ELF-1 (cell line): ENCODE measurements around the gene FAM20C.

Experiments
- DNase-seq: peaks from one replicate; pipeline ENCODE4 v3.0.0-alpha.2; 2016; ENCODE audit warnings: low read depth, low spot score

FAM20C gene

GRCh38 chr7:226281-226895 lies 34.0 kb downstream of the FAM20C start:
- no peak for DNase-seq

DNA sequence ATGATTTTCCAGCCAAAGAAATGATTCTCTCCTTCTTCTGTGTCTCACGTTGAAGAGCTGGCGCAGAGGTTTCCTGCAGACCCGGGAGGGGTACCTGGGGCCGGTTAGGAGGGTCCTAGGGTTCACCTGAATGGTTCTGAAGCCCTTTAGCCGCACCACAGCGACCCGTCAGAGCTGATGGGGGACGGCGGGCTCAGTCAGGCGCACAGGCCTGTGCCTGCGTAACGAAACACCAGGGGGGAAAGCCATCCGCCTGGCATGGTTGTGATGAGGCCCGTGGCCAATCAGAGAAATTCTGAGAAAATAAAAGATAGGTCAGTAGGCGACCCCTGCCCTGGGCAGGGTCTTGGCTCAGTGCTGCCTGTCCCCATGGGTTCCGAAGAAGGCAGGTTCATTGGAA lies 35.6 kb downstream of the FAM20C start:
- no peak for DNase-seq

- no peak for DNase-seq
These were observed 36.2 kb downstream of the FAM20C start for GRCh38 chr7:228610-229009.

- DNase-seq = no peak
These were observed 37.0 kb downstream of the FAM20C start for GRCh38 chr7:229184-229964.

- DNase-seq = no peak
These were observed 37.9 kb downstream of the FAM20C start for GRCh38 chr7:230274-230673.

DNA sequence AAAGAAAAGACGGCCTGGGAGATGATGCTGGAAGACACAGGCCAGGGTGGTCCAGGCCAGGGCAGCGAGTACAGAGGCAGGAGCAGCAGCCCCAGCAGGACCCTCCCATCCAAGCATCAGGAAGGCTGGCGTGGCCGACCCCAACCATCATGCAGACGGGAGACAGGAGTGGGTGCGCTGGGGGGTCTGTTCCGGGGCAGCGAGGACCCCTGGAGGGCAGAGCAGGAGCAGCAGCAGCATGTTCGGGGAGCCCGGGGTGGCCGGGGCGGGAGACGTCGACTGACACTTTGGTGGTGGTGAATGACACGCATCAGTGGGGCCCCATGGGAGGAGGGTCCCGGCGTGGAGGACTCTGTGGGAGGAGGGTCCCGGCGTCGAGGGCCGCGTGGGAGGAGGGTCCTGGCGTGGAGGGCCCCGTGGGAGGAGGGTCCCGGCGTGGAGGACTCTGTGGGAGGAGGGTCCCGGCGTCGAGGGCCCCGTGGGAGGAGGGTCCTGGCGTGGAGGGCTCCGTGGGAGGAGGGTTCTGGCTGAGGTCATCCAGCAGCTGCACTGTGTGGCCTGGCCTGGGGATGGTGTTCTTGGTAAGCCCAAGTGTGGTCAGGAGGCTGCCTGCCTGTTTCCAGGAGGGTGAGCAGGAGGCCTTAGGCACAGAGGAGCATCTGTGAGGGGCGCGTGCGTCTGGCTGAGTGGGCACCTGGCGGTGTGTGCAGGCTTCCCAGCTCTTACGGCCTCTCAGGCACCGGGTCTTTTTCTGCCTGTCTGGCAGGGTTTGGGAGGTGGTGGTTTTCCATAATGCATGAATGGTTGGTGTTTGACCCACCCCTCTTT lies 38.9 kb downstream of the FAM20C start:
- no peak for DNase-seq

- DNase-seq = no peak
These were observed 39.5 kb downstream of the FAM20C start for GRCh38 chr7:231858-232246.

- DNase-seq = no peak
These were observed 40.3 kb downstream of the FAM20C start for GRCh38 chr7:232410-233248.

DNA sequence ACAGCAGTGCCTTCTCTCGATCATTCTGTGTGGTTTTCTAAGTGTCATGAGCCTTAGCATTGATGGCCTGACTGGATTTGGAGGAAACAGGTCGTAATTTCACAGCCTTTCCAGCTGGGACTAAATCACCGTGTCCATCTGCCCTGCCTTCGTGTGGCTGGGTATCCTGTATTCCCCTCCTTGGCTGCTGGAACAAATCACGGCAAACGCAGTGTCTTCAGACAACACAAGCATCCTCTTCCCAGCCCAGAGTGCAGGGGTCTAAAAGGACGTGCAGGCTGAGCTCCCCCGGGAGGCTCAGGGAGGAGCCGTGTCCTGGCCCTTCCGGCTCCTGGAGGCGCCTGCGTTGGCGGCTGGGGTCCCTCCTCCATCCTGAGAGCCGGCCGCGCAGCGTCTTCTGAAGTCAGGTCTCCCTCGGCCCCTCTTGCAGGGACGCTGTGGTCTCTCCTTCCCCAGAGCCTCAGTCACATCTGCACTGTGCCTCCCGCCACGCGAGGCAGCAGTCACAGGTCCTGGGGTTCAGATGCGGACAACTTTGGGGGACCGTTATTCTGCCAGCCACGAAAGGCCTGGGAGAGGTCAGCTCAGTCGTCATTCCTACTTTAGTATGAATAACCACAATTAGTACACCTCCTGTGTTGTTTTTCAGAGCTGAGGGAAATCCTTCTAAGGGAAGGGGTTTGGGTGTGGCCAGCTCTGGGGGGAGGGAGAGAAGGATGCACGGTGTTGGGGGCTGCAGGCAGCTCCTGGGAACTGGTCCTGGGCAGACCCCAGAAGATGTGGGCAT lies 41.1 kb downstream of the FAM20C start:
- no peak for DNase-seq

GRCh38 chr7:234051-234707 lies 41.8 kb downstream of the FAM20C start:
- DNase-seq = peak; percentile 24

DNA sequence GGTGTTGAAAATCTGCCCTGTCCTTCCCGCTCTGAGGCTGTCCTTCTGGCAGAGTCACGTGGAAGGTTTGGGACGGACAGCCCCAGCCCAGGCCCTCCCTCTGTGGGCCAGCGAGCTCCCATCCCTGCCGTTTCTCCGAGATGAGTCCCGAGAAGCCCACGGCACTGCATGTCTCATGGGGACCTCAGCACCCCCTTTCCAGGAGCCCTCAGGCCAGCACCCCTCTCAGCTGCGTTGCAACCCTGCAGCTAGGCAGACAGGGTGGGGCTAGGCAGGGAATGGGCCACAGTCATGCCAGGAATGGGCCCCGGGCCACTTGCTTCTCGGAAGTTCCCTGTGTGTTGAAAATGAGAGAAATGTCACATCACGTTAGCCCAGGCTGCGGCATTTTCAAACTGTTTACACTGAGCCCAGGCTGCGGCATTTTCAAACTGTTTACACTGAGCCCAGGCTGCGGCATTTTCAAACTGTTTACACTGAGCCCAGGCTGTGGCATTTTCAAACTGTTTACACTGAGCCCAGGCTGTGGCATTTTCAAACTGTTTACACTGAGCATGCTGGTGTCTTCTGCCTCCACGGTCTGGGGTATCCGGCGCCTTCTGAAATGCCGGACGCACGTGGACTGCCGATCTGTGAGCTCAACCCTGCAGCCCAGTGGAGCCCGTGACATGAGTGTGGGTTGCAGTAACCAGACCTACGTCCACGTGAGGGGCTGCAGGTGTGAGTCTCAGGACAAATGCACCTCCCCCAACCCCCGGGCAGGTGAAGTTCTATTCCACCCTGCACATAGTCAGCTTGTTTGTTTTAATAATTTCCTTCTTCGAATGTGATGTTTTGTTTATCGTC lies 42.6 kb downstream of the FAM20C start:
- DNase-seq = peak; percentile 71

- DNase-seq = no peak
These were observed 43.4 kb downstream of the FAM20C start for GRCh38 chr7:235576-236395.

DNA sequence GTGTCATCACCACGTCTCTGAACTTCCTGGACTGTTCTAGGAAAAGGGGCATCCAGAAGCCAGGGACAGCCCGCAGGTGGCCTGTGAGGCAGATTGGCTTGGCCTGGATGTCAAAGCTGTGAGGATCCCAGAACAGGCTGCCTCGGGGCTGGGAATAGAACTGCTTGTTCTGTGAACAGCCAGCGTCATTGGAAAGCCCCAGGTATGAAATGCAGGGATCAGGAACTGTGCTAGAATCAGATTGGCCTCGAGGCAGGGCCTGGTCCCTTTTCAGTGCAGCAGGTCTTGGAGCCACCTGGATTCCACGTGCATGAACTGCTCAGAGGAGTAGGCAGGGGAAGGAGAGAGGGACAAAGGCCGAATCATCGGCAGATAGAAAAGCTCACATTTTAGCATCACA lies 44.6 kb downstream of the FAM20C start:
- DNase-seq = peak; percentile 64

- DNase-seq = no peak
These were observed 45.0 kb downstream of the FAM20C start for GRCh38 chr7:237385-237784.

GRCh38 chr7:240146-240676 lies 47.8 kb downstream of the FAM20C start:
- no peak for DNase-seq

DNA sequence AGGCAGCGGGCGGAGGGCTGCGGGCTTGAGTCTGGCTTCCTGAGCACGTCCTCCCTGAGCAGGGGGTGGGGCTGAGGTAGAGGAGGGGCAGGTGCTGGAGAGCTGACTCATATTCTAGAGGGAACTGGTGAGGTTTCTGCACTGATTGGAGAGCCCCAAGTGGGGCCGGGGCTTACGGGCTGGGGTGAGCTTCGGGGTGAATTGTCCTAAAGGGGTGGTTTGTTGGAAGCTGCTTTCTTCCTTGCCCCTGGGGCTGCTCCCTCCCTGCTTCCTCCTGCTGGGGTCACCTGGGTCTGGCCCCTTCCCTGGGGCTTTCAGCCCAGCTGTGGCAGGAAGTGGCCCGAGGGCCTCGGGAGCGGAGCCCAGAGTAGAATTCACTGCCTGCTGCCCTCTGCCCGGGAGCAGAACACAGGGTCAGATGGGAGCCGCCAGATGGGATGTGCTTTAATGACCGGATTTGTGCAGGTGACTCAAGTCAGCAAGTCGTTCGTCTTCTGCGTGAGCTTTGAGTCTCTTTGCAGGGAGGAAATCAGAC lies 48.6 kb downstream of the FAM20C start:
- DNase-seq = peak; percentile 70

GRCh38 chr7:241513-241912 lies 49.1 kb downstream of the FAM20C start:
- DNase-seq = no peak
